GM12865 (cell line): Measurements from ENCODE around the gene TUBA8.
A peak's percentile ranks its signal among the peaks of the same experiment; 100 is the strongest.
"Not testable (repeated sequence)": the region's sequence is repeated elsewhere in the genome, so short reads cannot be mapped to it uniquely, and the experiment has no call there.

Experiments
- DNase-seq: peaks from one replicate; pipeline ENCODE4 v3.0.0; 2010; ENCODE audit warnings: low read depth
- H3K4me3 ChIP-seq: 2 replicates; pipeline ENCODE4 v1.5.1; 2011; ENCODE audit warnings: mild to moderate bottlenecking, low read depth, low read length, control low read depth
- CTCF ChIP-seq: IDR thresholded peaks from 2 replicates; pipeline ENCODE4 v1.5.1; 2011; ENCODE audit warnings: low read length, control low read depth, low read depth, inconsistent platforms; ENCODE audit not compliant: insufficient read depth; ENCODE audit errors: missing control alignments

Gene TUBA8

DNA sequence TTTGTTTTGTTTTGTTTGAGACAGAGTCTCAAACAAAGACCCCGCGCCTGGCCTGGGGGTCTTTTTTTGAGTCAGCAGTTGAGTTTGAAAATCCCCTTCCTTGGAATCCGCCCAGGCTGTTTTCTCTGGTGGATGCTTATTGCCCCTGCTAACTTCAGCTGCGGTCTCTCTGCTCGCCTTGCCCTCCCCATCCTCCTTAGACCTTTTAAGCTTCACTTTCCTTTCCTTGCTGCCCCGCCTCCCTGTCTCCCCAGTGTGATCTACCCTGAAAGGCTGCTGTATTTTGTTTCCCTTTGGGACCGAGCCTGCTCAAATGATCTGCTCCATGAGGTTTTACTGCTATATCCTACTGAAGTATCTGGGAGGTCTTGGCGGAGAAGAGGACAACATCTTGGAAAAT is 41.9 kb downstream of the TUBA8 start:
- no peak for TF ChIP-seq CTCF
- DNase-seq = peak; percentile 72
- H3K4me3 ChIP-seq = peak overlapping the region; percentile 32

DNA sequence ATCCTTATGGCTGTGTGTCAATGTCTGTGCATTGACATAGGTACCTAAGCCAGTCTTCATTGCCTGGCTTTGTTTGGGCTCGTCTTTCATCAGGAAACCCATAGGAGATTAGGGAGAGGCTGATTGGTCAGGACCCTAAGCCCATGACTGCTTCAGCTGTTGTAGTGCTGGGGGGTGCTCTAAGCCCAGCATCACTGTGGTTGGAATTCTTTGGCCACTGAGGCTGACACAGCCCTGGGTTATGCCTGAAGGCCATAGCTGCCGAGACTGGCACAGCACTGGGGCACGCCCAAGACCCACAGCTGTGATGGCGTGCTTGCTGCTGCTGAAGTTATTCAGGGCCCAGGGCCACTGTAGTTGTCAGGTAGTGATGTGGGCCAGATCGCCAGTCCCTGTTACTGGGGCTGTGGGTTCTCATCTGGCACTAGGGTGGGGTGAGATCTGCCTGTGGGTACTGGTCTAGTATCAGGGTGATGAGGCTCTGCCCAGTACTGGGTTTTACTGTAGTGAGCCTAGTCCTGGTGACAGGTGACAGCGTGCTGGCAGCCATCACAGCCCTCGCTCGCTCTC is 44.3 kb downstream of the TUBA8 start:
- DNase-seq = no peak
- TF ChIP-seq CTCF = no peak
- H3K4me3 ChIP-seq = no peak overlapping the region

- DNase-seq, H3K4me3 ChIP-seq: not testable (repeated sequence)
Observed at GRCh38 chr22:18155546-18155945, 44.9 kb downstream of the TUBA8 start.

- DNase-seq = peak; percentile 43
- H3K4me3 ChIP-seq = no peak overlapping the region
- TF ChIP-seq CTCF = peak; percentile 41
Observed at GRCh38 chr22:18156878-18157713, 46.5 kb downstream of the TUBA8 start.

- no peak for DNase-seq
- no peak for TF ChIP-seq CTCF
- H3K4me3 ChIP-seq = no peak overlapping the region
Observed at GRCh38 chr22:18157714-18158028, 47.1 kb downstream of the TUBA8 start.

DNA sequence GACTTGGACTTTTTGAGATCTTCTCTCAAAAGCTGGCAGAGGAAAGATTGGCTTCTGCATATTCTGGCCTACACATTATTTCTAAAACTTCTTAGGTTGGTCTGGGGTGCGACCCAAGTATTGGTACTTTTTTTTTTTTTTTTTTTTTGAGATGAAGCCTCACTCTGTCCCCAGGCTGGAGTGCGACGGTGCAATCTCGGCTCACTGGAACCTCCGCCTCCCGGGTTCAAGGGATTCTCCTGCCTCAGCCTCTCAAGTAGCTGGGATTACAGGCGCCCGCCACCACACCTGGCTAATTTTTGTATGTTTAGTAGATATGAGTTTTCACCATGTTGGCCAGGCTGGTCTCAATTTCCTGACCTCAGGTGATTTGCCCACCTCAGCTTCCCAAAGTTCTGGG is 50.0 kb downstream of the TUBA8 start:
- not testable (repeated sequence) for H3K4me3 ChIP-seq, DNase-seq

- not testable (repeated sequence) for H3K4me3 ChIP-seq
- DNase-seq = peak; percentile 68
Observed at GRCh38 chr22:18163843-18164242, 53.2 kb downstream of the TUBA8 start.

DNA sequence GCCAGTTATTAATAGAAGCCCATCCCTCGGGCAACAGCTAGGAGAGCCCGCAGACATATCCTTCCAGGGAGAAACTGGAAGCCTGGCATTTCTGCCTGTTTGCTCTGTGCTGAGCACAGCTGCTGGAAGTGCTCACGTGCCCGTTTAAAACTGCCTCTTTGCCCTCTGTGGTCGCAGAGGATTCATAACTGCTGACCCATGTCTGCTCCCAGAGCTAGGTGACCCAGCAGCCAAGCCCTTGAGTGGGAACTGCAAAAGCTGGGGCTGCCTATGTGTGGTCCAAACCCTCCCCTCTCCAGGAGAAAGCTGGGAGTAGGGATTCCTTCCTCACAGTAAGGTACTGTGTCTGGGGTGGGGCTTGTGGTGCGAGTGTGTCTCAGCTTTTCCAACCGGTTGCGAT is 54.0 kb downstream of the TUBA8 start:
- not testable (repeated sequence) for H3K4me3 ChIP-seq, DNase-seq

- H3K4me3 ChIP-seq, DNase-seq: not testable (repeated sequence)
Observed at GRCh38 chr22:18165356-18165755, 54.7 kb downstream of the TUBA8 start.

GRCh38 chr22:18170284-18170683 is 59.7 kb downstream of the TUBA8 start:
- H3K4me3 ChIP-seq, DNase-seq: not testable (repeated sequence)

DNA sequence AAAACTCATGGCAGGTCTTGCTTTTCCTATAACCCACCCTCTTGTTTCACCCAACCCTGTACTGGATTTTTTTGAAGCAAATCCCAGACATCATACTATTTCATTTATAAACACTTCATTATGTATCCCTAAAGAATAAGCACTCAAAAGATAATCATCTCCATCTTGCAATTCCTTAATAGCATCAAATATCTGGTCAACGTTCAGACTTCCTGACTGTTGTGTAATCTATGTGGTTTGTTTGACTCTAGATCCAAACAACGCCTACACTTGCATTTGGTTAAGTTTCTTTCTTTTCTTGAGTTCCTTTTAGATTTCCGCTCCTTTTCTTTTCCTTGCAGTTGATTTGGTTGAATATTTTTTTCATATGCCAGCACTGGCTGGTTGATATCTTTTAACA is 61.6 kb downstream of the TUBA8 start:
- H3K4me3 ChIP-seq, DNase-seq: not testable (repeated sequence)

DNA sequence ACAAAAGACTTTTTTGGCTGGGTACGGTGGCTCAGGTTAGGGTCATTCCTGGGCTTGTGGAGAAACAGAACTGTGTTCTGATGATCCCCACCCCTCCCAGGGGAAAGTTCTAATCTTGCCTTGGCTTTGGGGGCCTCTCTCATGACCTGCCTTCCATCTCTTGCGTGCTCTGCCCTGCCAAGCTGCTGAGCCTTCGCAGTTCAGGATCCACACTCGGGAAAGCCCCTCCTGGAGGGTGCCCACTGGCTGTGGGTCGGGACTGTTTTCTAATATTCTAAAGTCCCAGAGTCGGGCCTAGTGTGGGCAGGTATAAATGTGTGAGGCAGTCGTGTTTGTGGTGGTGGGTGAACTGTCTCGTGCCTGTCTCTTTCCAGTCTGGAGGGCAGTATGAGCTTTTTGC is 62.2 kb downstream of the TUBA8 start:
- not testable (repeated sequence) for H3K4me3 ChIP-seq, DNase-seq

- not testable (repeated sequence) for DNase-seq, H3K4me3 ChIP-seq
Observed at GRCh38 chr22:18173441-18173840, 62.8 kb downstream of the TUBA8 start.
